BLaER1 treated with 17β-estradiol and CSF1 and Interleukin-3, amounts not matched to agents 10 nM and 100 nM (cell line): Measurements from ENCODE around the gene MAPKAPK2.

Experiments used
- H3K27ac ChIP-seq, 11 experiments: shearing (Covaris generic); formaldehyde crosslinking; 2 replicates each; pipeline ENCODE4 v1.8.1; 2022
- H3K27me3 ChIP-seq, 11 experiments: shearing (Covaris generic); formaldehyde crosslinking; 2 replicates each; pipeline ENCODE4 v1.8.1; 2022
- H3K36me3 ChIP-seq, 11 experiments: shearing (Covaris generic); formaldehyde crosslinking; 2 replicates each; pipeline ENCODE4 v1.8.1; 2022
- H3K4me1 ChIP-seq, 10 experiments: shearing (Covaris generic); formaldehyde crosslinking; 2 replicates each; pipeline ENCODE4 v1.8.1; 2022
- H3K4me2 ChIP-seq, 11 experiments: shearing (Covaris generic); formaldehyde crosslinking; 2 replicates each; pipeline ENCODE4 v1.8.1; 2022
- H3K4me3 ChIP-seq, 10 experiments: shearing (Covaris generic); formaldehyde crosslinking; 2 replicates each; pipeline ENCODE4 v1.8.1; 2022
- H3K9ac ChIP-seq, 11 experiments: shearing (Covaris generic); formaldehyde crosslinking; 2 replicates each; pipeline ENCODE4 v1.8.1; 2022
- H3K9me3 ChIP-seq, 11 experiments: shearing (Covaris generic); formaldehyde crosslinking; replicated peaks in 1 of 11; 2 replicates each; pipeline ENCODE4 v1.8.1; 2022
- H4K20me1 ChIP-seq, 11 experiments: shearing (Covaris generic); formaldehyde crosslinking; 2 replicates each; pipeline ENCODE4 v1.8.1; 2022
- Cebpa-rat ChIP-seq, 11 experiments: shearing (Covaris generic); IDR thresholded peaks; 2 replicates each; pipeline ENCODE4 v1.8.1; 2022

Gene MAPKAPK2

DNA sequence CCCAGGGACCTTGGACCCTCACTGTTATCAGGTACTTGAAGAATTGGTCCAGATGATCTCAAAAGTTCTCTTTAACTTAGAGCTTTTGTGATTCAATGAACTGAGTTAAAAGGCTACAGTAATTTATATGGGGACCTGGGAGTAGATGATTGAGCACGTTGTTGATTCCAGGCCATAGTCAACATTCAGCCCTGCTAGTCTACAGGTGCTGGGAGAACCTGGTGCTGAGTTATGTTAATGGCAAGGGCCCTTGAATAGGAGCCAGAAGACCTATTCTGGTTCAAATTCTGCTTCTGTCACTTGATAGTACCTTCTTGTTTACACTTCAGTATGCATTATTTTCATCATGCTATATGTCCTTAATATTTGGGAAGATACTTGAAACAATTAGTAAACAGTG lies 38.2 kb upstream of the MAPKAPK2 start:
- H4K20me1 ChIP-seq: peaks cover 0 to 73% (median 0%) of the 10 kb centered on the region in 11 experiments; a peak in 7 of 22 replicates
- H3K4me1 ChIP-seq: peaks cover 23 to 56% (median 45%) of the 10 kb centered on the region in 10 experiments
- TF ChIP-seq Cebpa-rat (IDR thresholded peaks at IDR 0.05): no peak
- H3K9ac ChIP-seq: no peak overlapping the region
- peaks cover 14 to 97% (median 92%) of the 10 kb centered on the region in 11 experiments for H3K36me3 ChIP-seq
- H3K4me3 ChIP-seq: no peak overlapping the region
- H3K27me3 ChIP-seq: no peaks in the 10 kb centered on the region
- H3K27ac ChIP-seq: 0 out of 22 replicates have a peak overlapping the region, but pooled peaks of 1 of the 11 experiments have one; percentile 43
- H3K9me3 ChIP-seq: 0 out of 22 replicates have a peak, but pooled peaks cover 0 to 5% (median 0%) of the 10 kb centered on the region in 11 experiments
- 0 out of 22 replicates have a peak overlapping the region, but pooled peaks of 1 of the 11 experiments have one; percentile 8 for H3K4me2 ChIP-seq

DNA sequence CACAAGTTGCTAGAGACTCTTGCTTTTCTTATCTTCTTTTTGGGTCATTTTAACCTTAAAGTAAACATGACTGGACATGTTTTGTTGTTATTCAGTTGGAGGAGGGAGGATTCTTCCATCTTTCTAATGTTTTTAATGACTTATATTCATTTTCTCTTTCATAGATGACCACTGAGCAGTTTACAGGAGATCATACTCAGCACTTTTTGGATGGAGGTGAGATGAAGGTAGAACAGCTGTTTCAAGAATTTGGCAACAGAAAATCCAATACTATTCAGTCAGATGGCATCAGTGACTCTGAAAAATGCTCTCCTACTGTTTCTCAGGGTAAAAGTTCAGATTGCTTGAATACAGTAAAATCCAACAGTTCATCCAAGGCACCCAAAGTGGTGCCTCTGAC lies 37.5 kb upstream of the MAPKAPK2 start:
- Histone ChIP-seq H3K4me3 (no peak overlapping the region), H3K4me1 (peaks cover 23 to 64% (median 52%) of the 10 kb centered on the region in 10 experiments), H3K27ac (peak overlapping the region in 2 of 11 experiments; percentile 7 to 43; a peak in 2 of 22 replicates), H3K9me3 (0 out of 22 replicates have a peak, but pooled peaks cover 0 to 5% (median 0%) of the 10 kb centered on the region in 11 experiments), H3K27me3 (no peaks in the 10 kb centered on the region), H4K20me1 (peaks cover 0 to 79% (median 0%) of the 10 kb centered on the region in 11 experiments; a peak in 7 of 22 replicates), H3K9ac (no peak overlapping the region), H3K4me2 (no peak overlapping the region), H3K36me3 (peaks cover 14 to 100% (median 92%) of the 10 kb centered on the region in 11 experiments)
- no peak for TF ChIP-seq Cebpa-rat (IDR thresholded peaks at IDR 0.05)

DNA sequence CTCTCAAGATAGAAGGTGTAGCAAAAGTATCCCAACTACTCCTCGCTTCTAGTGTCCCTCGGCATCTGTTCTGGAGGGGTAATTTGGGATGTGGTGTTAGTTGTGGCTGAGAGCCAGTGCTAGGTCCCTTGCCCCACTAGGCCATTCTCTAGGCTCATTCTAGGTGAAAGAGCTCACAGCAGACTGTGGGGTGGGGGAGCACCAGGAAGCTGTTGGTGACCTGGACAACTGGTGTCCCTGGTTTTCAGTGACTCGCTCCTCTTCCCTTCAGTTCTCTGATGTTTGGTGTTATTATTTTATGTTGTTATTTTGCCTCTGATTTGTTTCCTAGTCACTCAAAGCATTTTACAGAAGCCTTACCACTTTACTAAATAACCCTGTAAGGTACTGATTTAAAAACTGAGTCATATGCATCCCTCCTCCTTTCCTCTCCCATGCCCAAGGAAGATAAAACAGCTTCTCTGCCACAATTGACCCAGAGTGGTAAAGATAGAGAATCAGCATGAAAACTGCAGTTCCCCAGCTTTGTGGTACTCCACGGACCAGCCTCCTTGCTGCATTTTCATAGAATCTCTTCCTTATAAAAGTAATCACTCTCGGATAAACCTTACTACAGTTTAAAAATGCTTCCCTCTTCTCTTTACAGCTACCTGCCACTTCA lies 35.3 kb upstream of the MAPKAPK2 start:
- H3K27me3 ChIP-seq: no peaks in the 10 kb centered on the region
- H3K4me3 ChIP-seq: no peak overlapping the region
- H3K27ac ChIP-seq: peak overlapping the region in 6 of 11 experiments; percentile 19 to 53 (median 28); a peak in 8 of 22 replicates
- peak overlapping the region in 3 of 11 experiments; percentile 5 to 15 (median 9); a peak in 2 of 22 replicates for H3K9ac ChIP-seq
- peak overlapping the region in 10 of 11 experiments; percentile 37 to 99 (median 56); a peak in 20 of 22 replicates for H3K4me2 ChIP-seq
- H4K20me1 ChIP-seq: peaks cover 0 to 65% (median 0%) of the 10 kb centered on the region in 11 experiments; a peak in 7 of 22 replicates
- H3K4me1 ChIP-seq: peaks cover 30 to 84% (median 67%) of the 10 kb centered on the region in 10 experiments
- peaks cover 14 to 100% (median 90%) of the 10 kb centered on the region in 11 experiments for H3K36me3 ChIP-seq
- 0 out of 22 replicates have a peak, but pooled peaks cover 0 to 5% (median 0%) of the 10 kb centered on the region in 11 experiments for H3K9me3 ChIP-seq
- TF ChIP-seq Cebpa-rat (IDR thresholded peaks at IDR 0.05): no peak

- peaks cover 39 to 98% (median 82%) of the 10 kb centered on the region in 10 experiments for H3K4me1 ChIP-seq
- peaks cover 14 to 92% (median 74%) of the 10 kb centered on the region in 11 experiments for H3K36me3 ChIP-seq
- H3K27ac ChIP-seq: peak overlapping the region in 2 of 11 experiments; percentile 20 to 37; a peak in 1 of 22 replicates
- TF ChIP-seq Cebpa-rat (IDR thresholded peaks at IDR 0.05): no peak
- H3K27me3 ChIP-seq: no peaks in the 10 kb centered on the region
- no peak overlapping the region for H3K9ac ChIP-seq
- 0 out of 22 replicates have a peak, but pooled peaks cover 0 to 5% (median 0%) of the 10 kb centered on the region in 11 experiments for H3K9me3 ChIP-seq
- no peak overlapping the region for H3K4me3 ChIP-seq
- peaks cover 0 to 51% (median 0%) of the 10 kb centered on the region in 11 experiments; a peak in 6 of 22 replicates for H4K20me1 ChIP-seq
- peak overlapping the region in 6 of 11 experiments; percentile 46 to 100 (median 98); a peak in 11 of 22 replicates for H3K4me2 ChIP-seq
Measured at GRCh38 chr1:206651014-206651413, 33.7 kb upstream of the MAPKAPK2 start.

DNA sequence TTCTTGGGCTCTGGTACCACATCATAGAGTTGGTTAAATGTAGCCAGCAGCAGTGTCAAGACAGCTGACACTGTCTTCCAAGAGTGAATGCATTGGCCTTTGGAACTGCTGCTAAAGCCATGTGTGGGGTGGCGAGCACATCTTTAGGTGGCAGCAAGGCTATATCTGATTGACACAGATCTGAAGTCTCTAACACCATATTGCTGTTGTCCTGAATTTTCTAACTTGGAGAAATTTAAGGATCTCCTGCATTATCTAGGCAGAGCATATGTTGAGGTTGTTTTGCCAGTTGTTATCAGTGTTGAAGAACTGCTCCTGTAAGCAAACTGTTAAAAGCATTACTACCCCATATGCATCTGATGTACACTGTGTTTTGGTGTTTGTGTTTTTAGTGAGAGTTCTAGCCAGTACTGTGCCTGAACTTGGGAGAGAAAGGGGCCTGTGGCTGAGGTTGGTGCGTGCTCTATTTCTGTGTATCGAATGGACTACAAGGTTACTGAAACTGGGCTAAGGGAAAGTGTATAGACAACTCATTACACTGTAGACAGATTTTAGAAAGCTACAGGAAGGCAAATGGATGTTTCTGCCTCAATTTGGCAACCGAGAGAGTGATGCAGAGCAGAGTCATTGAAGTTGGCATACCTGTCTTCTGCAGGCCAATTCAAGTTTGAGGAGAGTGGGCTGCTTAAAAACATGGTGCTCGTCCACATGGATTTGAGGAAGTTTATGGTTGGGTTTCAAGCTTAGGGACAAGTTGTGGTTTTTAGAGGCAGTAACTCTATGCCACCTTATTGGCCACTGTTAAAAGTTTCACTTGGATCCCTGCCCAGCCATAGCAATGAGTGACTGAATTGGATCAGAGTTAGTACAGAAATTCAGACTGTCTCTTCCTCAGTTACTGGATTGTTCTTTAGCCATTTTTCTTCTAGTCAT lies 32.5 kb upstream of the MAPKAPK2 start:
- no peak for TF ChIP-seq Cebpa-rat (IDR thresholded peaks at IDR 0.05)

GRCh38 chr1:206653715-206654459 lies 30.8 kb upstream of the MAPKAPK2 start:
- H3K36me3 ChIP-seq: peaks cover 0 to 63% (median 45%) of the 10 kb centered on the region in 11 experiments; a peak in 18 of 22 replicates
- no peaks in the 10 kb centered on the region for H3K9me3 ChIP-seq
- H3K4me3 ChIP-seq: no peak overlapping the region
- H4K20me1 ChIP-seq: peaks cover 0 to 30% (median 0%) of the 10 kb centered on the region in 11 experiments; a peak in 7 of 22 replicates
- H3K9ac ChIP-seq: peak overlapping the region in 5 of 11 experiments; percentile 59 to 92 (median 76); a peak in 7 of 22 replicates
- peaks cover 0 to 16% (median 0%) of the 10 kb centered on the region in 11 experiments; a peak in 4 of 22 replicates for H3K27me3 ChIP-seq
- H3K4me1 ChIP-seq: peaks cover 58 to 100% (median 98%) of the 10 kb centered on the region in 10 experiments
- peak in 1 of 11 experiments; percentile 24; a peak in 1 of 22 replicates for TF ChIP-seq Cebpa-rat (IDR thresholded peaks at IDR 0.05)
- peak overlapping the region in 6 of 11 experiments; percentile 83 to 98 (median 93); a peak in 13 of 22 replicates for H3K27ac ChIP-seq
- H3K4me2 ChIP-seq: peak overlapping the region; percentile 72 to 100 (median 93); a peak in 21 of 22 replicates

More for the DNA sequence above, 32.5 kb upstream of the MAPKAPK2 start:
- Histone ChIP-seq H3K4me2 (peak overlapping the region; percentile 72 to 100 (median 93); a peak in 21 of 22 replicates), H3K36me3 (peaks cover 14 to 80% (median 62%) of the 10 kb centered on the region in 11 experiments), H3K9ac (no peak overlapping the region), H3K4me1 (peaks cover 41 to 98% (median 94%) of the 10 kb centered on the region in 10 experiments), H4K20me1 (peaks cover 0 to 41% (median 0%) of the 10 kb centered on the region in 11 experiments; a peak in 6 of 22 replicates), H3K4me3 (no peak overlapping the region), H3K9me3 (0 out of 22 replicates have a peak, but pooled peaks cover 0 to 5% (median 0%) of the 10 kb centered on the region in 11 experiments), H3K27me3 (peaks cover 0 to 5% (median 0%) of the 10 kb centered on the region in 11 experiments; a peak in 3 of 22 replicates), H3K27ac (peak overlapping the region in 7 of 11 experiments; percentile 15 to 98 (median 93); a peak in 10 of 22 replicates)

GRCh38 chr1:206654828-206655227 lies 29.9 kb upstream of the MAPKAPK2 start:
- Histone ChIP-seq H3K36me3 (peaks cover 0 to 54% (median 36%) of the 10 kb centered on the region in 11 experiments; a peak in 16 of 22 replicates), H3K4me2 (peak overlapping the region; percentile 68 to 100 (median 93)), H3K4me3 (no peak overlapping the region), H3K9ac (peak overlapping the region in 7 of 11 experiments; percentile 14 to 92 (median 61); a peak in 12 of 22 replicates), H3K27ac (peak overlapping the region in 8 of 11 experiments; percentile 57 to 98 (median 92); a peak in 16 of 22 replicates), H4K20me1 (peaks cover 0 to 22% (median 0%) of the 10 kb centered on the region in 11 experiments; a peak in 4 of 22 replicates), H3K4me1 (peaks cover 64 to 100% (median 99%) of the 10 kb centered on the region in 10 experiments), H3K27me3 (peaks cover 0 to 18% (median 0%) of the 10 kb centered on the region in 11 experiments; a peak in 4 of 22 replicates), H3K9me3 (no peaks in the 10 kb centered on the region)
- no peak for TF ChIP-seq Cebpa-rat (IDR thresholded peaks at IDR 0.05)
